Measurements from ENCODE around the gene SAMHD1.
"Not testable (repeated sequence)": the region's sequence is repeated elsewhere in the genome, so short reads cannot be mapped to it uniquely, and the experiment has no call there.

The SAMHD1 gene

DNA sequence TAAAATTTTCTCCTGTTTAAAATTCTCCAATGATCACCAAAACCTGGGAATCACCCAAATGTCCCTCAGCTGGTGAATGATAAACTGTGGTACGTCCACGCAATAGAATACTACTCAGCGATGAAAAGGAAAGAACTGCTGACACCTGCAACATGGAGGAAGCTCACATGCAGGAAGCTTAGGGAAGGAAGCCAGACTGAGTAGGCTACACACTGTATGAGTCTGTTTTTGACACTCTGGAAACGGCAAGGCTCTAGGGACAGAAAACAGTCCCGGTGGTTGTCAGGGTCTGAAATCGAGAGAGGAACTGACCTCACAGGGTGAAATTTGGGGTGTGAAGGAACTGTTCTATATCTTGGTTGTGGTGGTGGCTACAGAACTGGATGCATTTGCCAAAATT, 100.7 kb downstream of the SAMHD1 start:
- DNase-seq: no peak

DNA sequence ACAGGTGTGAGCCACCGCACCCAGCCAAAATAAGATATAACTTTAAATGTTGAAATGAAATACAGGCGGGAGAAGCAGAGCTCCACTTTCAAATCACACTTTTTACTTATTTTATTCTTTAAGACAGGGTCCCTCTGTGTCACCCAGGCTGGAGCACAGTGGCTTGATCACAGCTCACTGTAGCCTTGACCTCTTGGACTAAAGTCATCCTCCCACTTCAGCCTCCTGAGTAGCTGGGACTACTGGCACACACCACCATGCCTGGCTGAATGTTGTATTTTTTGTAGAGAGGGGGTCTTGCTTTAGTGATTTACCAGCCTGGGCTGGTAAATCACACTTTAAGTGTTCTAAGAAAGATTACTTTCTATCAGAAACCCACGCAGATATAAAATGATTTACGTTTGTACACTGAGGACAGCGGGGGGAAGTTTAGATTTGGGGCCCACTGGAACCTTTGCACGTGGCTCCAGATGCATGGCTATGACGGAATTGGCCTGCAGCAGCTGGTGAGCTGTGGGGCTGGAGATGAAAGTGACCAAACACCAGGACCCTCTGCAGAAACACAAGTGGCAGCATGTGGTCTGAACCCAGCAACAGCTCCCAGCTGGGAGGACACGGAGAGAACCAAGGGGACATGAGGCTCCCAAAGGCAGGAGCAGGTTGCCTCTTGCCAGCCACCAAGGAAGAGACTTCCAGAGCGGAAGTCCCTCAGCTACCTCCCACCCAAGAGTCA, 102.0 kb downstream of the SAMHD1 start:
- no peak for DNase-seq

DNA sequence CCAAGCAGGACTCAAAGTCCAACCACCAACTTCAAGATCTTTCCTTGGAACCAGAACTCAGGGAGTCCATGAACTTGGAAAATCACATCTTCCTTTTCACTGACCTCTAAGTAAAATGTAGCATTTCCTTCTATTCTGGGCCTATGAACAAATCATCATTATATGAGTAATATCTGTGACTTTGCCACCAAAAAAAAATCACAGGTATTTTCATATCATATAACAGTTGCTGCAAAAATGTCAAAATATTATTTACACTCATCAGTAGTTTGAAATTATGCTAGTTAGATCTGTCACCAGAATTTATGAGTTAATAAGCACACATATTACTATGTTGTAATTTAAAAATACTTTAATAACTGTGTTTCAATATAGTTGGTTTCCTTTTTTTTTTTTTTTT, 102.8 kb downstream of the SAMHD1 start:
- DNase-seq: no peak

DNA sequence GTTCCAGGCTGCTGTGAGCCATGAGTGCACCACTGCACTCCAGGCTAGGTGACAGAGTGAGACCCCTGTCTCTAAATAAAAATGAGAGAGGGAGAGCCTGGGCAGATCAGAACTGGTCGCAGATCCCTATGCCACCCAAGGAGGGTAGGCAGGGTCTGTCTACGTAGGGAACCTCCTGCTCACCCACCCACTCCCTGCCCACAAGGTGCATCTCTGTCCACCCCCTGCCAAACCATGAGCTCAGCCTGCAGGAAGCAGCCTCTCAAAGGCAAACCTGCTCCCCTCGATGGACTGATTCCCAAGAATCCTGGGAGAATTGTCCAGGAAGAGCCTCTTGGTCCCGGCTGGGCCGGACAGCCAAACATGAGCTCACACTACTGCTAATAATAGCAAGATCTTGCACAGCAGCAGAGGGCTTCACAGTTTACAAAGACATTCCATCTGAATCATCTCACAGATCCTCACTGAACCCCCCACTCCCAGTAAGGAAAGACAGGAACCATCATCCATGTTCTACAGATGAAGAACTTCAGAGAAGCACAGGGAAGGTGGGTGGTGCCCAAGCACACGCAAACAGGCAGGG, 103.3 kb downstream of the SAMHD1 start:
- no peak for DNase-seq

DNA sequence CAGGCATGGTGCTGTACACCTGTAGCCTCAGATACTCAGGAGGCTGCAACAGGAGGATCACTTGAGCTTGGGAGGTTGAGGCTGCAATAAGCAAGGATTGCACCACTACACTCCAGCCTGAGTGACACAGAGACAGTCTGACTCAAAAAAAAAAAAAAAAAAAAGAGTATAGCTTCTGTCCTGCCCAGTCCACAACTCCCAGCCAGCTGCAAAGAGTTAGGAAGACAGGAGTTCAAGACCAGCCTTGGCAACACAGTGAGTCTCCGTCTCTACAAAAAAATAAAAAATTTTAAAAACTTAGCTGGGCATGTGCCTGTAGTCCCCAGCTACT, 103.8 kb downstream of the SAMHD1 start:
- no peak for DNase-seq

DNA sequence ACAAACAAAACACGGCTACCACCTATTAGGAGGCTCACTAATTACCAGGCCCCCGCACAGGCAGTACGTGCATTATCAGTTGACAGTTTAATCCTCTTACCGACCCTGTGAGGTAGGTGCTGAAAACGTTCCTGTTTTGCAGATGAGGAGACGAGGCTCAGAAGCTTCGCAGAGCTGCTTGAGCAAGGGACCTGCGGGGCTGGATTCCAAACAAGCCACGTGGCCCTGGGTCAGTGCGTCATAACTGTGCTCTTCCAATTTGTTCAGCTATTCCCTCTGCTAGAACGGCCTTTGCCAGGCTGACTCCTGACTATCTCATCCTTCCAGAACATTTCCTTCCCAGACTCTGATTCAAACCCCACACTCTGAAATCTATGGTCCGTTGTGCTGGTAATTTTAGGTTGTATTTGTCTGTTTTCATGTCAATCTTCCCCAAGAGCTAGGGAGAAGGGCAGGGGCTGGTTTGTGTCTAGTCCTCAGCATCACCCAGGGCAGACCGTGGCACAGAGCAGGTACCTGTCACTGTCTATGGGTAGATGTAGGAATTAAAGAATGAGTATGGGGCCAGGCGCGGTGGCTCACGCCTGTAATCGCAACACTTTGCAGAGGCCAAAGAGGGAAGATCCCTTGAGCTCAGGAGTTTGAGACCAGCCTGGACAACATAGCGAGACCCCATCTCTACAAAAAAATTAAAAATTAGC, 104.3 kb downstream of the SAMHD1 start:
- DNase-seq: no peak

DNA sequence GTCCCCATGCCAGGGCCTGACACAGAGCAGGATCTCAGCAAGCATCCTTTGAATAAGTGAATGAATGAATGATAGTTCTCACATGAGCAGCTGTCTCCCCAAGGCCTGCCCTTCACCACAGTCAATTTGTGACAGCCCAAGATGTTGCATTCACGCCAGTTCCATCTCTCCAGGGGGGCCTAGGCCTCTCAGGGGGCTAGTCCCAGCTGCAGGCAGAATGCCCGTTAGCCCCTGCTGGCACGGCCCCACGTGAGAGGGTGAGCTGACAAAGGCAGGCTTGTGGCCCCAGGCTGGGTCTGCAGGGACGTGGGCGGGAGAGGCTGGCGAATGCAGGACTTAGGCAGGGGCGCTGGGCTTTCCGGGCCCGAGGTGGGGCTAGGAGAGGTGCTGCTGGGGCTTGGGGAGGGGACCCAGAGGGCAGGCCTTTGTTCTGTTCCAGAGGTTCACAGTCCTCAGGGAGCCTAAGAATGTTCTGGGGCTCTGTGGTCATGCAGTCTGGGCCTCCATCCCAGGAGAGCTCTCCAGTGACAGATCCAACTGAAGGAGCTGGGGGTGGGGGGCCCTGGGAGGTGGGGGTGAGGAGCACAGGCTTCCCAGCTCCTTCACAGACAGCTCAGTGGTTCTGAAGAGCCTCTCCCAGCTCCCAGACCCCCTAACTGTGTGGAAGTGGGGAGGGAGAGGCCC, 106.1 kb downstream of the SAMHD1 start:
- DNase-seq: no peak

DNA sequence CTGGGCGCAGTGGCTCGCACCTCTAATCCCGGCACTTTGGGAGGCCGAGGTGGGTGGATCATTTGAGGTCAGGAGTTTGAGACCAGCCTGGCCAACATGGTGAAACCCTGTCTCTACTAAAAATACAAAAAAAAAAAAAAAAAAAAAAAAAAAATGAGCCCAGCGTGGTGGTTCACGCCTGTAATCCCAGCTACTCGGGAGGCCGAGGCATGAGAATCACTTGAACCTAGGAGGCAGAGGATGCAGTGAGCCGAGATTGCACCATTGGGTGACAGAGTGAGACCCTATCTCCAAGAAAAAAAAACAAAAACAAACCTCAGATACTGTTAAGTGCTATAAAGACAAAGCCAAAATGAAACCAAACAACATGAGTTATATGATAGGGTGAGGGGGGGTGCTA, 110.5 kb downstream of the SAMHD1 start:
- DNase-seq: not testable (repeated sequence)
